Hepatocyte (in vitro differentiated cells): ENCODE measurements around the gene MYLK3.

ENCODE experiments used
- EZH2 ChIP-seq: fragments of 200-600 bp; sonication (generic); IDR thresholded peaks from 2 replicates; pipeline ENCODE4 v1.6.1; 2016; ENCODE audit warnings: antibody characterized with exemption, mild to moderate bottlenecking, borderline replicate concordance
- EZH2phosphoT487 ChIP-seq: fragments of 200-600 bp; sonication (generic); IDR thresholded peaks from one replicate; pipeline ENCODE4 v1.6.1; 2018; ENCODE audit warnings: antibody characterized with exemption, mild to moderate bottlenecking, low read depth, moderate library complexity; ENCODE audit not compliant: unreplicated experiment, severe bottlenecking
- TF ChIP-seq, protein P1 (sequence below): fragments of 200-600 bp; sonication (generic); IDR thresholded peaks from 2 replicates; pipeline ENCODE4 v1.5.1; 2016; ENCODE audit warnings: antibody characterized with exemption, mild to moderate bottlenecking; ENCODE audit not compliant: poor library complexity

DNA sequence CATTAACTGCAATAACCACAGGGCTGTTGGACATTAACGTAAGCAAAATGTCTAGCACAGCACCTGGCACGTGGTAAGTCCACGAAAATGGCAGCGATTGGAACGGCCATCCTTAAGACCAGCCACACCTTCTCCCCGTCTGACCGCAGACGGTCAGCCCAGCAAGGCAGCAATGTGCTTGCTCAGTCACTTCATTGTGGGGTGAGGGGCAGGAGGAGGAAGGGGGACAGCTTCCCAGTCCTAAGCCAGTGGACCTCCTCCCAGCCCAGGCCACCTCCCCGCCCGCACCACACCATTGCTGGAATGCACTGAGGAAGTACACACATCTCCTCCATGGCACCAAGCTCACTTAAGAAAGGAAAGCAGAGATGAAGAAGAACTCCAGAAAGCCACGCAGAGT, 8.6 kb upstream of the MYLK3 start:
- TF ChIP-seq, protein P1, sequence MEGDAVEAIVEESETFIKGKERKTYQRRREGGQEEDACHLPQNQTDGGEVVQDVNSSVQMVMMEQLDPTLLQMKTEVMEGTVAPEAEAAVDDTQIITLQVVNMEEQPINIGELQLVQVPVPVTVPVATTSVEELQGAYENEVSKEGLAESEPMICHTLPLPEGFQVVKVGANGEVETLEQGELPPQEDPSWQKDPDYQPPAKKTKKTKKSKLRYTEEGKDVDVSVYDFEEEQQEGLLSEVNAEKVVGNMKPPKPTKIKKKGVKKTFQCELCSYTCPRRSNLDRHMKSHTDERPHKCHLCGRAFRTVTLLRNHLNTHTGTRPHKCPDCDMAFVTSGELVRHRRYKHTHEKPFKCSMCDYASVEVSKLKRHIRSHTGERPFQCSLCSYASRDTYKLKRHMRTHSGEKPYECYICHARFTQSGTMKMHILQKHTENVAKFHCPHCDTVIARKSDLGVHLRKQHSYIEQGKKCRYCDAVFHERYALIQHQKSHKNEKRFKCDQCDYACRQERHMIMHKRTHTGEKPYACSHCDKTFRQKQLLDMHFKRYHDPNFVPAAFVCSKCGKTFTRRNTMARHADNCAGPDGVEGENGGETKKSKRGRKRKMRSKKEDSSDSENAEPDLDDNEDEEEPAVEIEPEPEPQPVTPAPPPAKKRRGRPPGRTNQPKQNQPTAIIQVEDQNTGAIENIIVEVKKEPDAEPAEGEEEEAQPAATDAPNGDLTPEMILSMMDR, result no peak
- TF ChIP-seq EZH2, result no peak
- no peak for TF ChIP-seq EZH2phosphoT487
